ENCODE results near the gene CASP8AP2.

DNA sequence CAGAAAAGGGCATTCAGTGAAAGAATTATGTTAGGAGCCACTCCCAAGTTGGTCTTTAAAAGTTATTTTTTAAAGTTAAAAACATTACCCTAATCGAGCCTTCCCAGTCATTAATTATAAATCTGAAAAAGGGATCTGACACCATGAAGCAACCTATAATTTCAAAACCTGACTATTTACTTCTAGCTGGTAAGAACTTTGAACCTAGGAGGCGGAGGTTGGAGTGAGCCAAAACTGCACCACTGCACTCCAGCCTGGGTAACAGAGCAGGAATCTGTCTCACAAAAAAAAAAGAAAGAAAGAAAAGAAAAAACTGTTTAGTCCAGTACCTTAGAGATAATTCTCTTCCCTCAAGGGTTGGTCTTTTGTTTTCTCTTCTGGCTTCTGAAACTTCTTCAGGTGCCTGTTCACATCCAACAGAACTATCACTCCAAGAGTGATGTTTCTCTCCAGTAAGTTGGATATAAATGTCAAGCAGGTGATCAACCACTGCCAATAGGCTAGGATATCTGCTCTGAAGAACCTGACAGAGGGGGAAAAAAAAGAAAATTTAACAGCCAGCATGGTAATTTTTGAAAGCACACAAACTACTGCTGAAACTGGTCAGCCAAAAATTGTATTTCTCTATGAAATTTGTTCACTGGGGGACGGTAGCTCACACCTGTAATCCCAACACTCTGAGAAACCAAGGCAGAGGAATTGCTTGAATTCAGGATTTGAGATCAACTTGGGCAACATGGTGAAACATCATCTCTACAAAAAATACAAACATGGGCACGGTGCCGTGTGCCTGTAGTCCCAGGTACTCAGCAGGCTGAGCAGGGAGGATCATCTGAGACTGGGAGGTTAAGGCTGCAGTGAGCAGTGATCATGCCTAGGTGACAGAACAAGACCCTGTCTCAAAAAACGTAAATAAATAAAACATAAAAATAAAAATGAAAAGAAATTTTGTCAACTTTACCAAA is 48.3 kb upstream of the CASP8AP2 start:
- no peak for TF ChIP-seq POLR2AphosphoS5 (IDR thresholded peaks at IDR 0.05)
- TF ChIP-seq, protein P1, sequence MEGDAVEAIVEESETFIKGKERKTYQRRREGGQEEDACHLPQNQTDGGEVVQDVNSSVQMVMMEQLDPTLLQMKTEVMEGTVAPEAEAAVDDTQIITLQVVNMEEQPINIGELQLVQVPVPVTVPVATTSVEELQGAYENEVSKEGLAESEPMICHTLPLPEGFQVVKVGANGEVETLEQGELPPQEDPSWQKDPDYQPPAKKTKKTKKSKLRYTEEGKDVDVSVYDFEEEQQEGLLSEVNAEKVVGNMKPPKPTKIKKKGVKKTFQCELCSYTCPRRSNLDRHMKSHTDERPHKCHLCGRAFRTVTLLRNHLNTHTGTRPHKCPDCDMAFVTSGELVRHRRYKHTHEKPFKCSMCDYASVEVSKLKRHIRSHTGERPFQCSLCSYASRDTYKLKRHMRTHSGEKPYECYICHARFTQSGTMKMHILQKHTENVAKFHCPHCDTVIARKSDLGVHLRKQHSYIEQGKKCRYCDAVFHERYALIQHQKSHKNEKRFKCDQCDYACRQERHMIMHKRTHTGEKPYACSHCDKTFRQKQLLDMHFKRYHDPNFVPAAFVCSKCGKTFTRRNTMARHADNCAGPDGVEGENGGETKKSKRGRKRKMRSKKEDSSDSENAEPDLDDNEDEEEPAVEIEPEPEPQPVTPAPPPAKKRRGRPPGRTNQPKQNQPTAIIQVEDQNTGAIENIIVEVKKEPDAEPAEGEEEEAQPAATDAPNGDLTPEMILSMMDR (IDR thresholded peaks at IDR 0.05; ENCODE audit: poor library complexity, severe bottlenecking): no peak
- TF ChIP-seq EP300 (conservative IDR thresholded peaks at IDR 0.05; ENCODE audit: poor library complexity, severe bottlenecking): no peak
